Right lung (tissue), 5 donors: Measurements from ENCODE around the gene ATP10B. TPM values are rescaled to one million over a fixed set of nuclear protein-coding genes. Genes with fewer than 3 reads are reported as not detected.

Experiments
- DNase-seq, 2 donors: peaks; one replicate each; pipeline ENCODE4 v3.0.0-alpha.2; 2013
- polyA plus RNA-seq, 5 donors: library from polyadenylated mRNA; unstranded; fragments of 120-200 nt; gene quantifications; one replicate each; pipeline versions ENCODE4 v1.2.1 to v1.2.3, GENCODE V29; 2013; ENCODE audit warnings: inconsistent platforms in 1 of 5, low replicate concordance in 1 of 5; ENCODE audit not compliant: insufficient read length in 5 of 5, insufficient read depth in 1 of 5

Gene ATP10B
- polyA plus RNA-seq, 5 donors, result 0.19 to 0.57 (median 0.23) TPM

GRCh38 chr5:160692271-160692670 lies 159.7 kb downstream of the ATP10B start:
- DNase-seq, result no peak

DNA sequence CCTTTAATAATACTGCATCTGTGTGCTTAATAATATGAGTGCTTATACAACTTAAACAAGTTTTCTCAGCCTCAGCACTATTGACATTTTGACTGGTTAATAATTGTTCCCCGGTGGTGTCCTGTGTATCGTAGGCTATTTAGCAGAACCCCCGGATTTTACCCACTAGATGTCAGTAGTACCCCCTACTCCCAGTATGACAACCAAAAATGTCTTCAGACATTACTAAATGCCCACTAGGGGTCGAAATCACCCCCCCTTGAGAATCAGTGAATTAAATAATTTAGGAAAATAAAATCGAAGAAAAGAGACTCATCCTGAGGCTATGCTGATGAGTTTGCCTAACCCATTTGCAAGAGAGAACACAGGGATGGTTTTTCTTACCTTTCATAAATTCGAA lies 166.3 kb downstream of the ATP10B start:
- DNase-seq, result peak; percentile 10 to 23

DNA sequence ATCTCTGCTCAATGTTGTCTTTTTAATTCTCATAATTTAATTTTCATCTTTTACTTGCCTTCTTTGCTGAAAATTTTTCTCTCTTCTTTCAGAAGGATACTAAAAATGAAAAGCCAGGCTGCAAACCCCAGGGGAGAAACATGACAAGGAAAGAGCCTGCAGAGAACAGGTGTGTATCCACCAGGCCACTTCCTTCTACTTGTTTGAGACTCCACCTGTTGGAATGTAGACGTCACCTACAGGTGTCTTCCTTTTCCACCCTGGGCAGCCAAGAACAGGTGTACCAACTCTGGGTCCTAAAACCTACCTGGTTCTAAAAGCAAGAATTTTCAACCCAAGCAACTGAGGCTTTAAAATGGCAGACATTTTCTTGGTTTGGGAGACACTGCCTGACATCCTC lies 166.8 kb downstream of the ATP10B start:
- DNase-seq, result no peak

DNA sequence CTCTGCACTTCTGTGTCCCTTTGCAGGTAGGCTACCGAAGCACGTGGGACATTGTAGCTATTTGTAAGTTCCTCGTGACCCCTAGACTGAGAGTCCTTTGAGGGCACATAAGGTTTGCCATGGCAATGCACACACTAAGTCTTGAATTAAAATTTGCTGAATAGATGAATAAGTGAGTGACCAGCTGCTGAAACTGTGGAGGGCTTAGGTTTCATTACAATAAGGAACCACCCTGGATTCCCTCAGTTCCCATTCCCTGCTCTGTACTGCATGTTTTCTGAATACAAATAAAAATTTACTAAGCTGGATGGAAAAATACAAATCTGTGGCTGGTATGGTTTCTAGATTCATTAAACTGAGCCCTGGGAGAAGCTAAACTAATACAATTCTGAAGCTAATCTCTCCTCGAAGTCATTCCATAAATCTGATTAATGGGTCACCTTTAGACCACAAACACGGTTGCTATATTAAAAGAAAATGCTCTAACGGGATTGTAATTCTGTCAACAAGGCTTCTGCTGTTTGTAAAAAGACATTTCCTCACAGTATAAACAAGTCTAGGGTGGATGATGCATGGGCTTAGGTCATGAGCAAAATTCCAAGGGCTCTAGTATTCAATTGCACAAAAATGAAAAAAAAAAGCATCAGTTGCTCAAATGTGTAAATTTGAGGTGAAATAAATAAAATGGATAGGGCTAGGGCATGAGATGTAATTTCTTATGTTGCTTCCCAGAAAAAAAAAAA lies 172.3 kb downstream of the ATP10B start:
- no peak for DNase-seq

GRCh38 chr5:160675988-160676387 lies 176.0 kb downstream of the ATP10B start:
- DNase-seq, result no peak

- DNase-seq, result no peak
Measured at GRCh38 chr5:160674901-160675300, 177.1 kb downstream of the ATP10B start.

GRCh38 chr5:160672521-160672920 lies 179.5 kb downstream of the ATP10B start:
- no peak for DNase-seq

DNA sequence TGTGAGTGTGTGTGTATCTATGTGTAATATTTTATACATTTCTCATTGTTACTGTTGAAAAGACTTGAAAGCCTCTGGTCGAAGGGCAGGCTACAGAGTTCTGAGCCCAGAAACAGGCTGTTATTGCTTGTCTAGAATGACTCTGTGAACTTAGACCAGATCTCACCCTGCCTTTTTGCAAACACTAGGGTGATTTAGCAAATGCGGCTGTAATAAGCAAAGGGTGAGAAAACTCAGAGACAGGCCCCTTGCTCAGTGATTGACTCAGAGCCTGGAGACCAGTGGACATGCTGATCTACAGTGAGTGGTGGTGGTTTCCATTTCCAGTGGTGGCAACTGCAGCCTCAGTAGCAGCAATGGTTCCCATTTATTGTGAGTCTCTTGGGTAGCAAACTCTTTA lies 183.7 kb downstream of the ATP10B start:
- no peak for DNase-seq

GRCh38 chr5:160667160-160667559 lies 184.9 kb downstream of the ATP10B start:
- no peak for DNase-seq

DNA sequence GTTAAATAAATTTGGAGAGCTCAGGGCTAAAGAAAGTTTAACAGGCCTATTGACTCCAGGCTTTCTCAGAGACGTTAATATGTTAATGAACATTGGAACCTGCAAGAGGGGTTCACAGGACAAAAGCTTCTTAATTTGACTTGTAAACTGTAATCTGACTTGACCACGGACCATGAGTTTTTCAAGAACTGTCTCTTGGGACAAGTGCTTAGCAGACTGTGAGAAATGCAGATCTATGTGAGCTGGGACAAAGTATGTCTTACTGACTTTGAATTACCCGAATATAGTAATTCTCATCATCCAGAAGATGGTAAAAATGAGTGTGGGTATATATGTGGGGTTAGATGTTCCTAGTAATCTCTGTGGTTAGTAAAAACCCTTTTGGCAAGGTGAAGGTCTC lies 186.6 kb downstream of the ATP10B start:
- no peak for DNase-seq

GRCh38 chr5:160660132-160660531 lies 191.9 kb downstream of the ATP10B start:
- DNase-seq, result no peak

DNA sequence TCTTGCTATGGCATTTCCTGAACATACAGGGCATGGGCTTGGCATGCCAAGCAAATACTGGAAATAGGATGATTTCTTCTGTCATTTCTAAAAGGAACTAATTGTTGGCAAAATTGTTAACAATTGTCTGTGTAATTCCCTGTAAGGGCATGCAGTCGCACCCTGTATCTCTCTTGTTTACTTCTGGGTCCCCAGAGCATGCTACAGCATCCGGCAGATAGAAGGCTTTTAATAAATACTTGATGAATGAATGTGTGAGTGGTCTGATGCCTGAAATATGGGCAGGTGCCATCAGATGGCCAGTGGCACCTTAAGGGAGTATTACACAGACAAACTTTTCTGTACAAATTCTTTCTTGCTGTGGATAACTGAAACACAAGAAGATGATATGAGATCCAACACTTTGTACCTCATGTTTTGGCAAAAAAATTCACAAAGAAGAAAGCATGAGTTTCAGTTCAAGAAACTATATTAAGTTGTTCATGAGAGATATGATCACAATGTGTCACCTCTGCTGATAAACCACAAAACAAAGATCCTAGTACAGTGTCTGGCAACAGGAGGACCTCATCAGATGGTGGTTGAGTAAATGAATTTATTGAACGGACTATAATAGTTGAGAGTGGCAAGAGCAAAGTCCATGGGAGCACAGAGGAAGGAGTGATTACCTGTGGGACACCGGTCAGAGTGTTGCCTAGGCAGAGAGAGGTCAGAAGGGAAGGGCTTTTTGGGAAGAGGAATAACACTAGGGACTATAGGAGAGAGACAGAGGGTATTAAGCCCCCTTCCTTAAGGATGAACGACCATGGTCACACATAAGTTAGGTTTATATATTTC lies 194.2 kb downstream of the ATP10B start:
- DNase-seq, result no peak

- DNase-seq, result no peak
Measured at GRCh38 chr5:160657068-160657507, 194.9 kb downstream of the ATP10B start.

- DNase-seq, result no peak
Measured at GRCh38 chr5:160655717-160656116, 196.3 kb downstream of the ATP10B start.

GRCh38 chr5:160651692-160652645 lies 200.0 kb downstream of the ATP10B start:
- DNase-seq, result no peak

GRCh38 chr5:160649304-160649703 lies 202.7 kb downstream of the ATP10B start:
- no peak for DNase-seq

DNA sequence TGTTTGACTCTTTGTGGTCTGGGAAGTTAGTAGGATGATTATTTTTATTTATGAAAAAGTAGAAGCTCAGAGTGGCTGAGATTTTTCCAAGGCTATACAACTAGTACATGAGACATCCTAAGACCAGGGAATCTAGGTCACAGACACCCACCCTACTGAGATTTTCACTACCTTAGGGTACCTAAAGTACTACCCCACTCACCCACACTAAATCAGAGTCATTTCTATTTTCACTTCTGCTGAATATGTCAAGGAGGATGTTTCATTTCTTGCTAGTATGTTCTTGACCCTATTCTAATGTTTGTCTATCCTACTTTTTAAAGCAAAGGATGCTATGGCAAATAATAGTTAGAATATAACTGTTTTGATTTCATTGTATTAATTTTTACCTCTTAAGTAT lies 206.0 kb downstream of the ATP10B start:
- no peak for DNase-seq

- DNase-seq, result no peak
Measured at GRCh38 chr5:160643616-160644240, 208.3 kb downstream of the ATP10B start.

- DNase-seq, result no peak
Measured at GRCh38 chr5:160641405-160641804, 210.6 kb downstream of the ATP10B start.

- no peak for DNase-seq
Measured at GRCh38 chr5:160640406-160640805, 211.6 kb downstream of the ATP10B start.

DNA sequence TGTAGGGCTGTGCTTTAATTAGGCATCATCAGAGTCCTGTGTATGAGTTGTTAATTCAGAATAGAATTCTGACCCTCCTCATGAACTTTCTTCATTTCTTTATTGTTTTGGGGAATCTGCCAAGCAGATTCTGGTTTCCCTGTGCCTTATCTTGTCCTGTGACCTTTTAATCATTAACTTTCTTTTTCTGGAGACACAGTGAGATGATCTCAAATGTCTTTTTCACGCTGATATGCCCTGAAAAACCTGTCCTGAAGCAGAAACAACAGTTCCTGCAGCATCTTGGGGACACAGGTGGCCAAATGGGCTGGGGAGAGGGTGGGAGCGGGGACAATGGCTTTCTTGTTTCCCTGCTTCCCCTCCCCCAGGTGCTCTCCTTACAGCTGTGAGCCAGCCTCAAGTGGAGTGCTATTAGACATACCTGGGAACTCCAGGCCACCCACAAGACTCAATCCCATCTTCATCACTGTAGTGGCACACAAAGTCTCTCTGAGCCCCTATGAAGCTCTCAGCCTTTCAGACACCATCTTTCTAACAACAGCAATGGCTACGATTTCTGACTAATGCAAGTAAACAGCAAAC lies 213.8 kb downstream of the ATP10B start:
- DNase-seq, result no peak
